GM23248 (cell line): ENCODE results near the gene ERN2.

Source experiments
- EZH2 ChIP-seq: fragments of 200-600 bp; sonication (generic); IDR thresholded peaks from 2 replicates; pipeline ENCODE4 v1.6.1; 2018; ENCODE audit warnings: antibody characterized with exemption, mild to moderate bottlenecking; ENCODE audit not compliant: insufficient read depth, poor library complexity, severe bottlenecking
- EZH2phosphoT487 ChIP-seq: fragments of 200-600 bp; sonication (generic); IDR thresholded peaks from 2 replicates; pipeline ENCODE4 v1.6.1; 2018; ENCODE audit warnings: antibody characterized with exemption, moderate library complexity, mild to moderate bottlenecking, low read depth; ENCODE audit not compliant: insufficient read depth

- TF ChIP-seq EZH2phosphoT487 (no peak), EZH2 (no peak)
These were observed 25.8 kb downstream of the ERN2 start for GRCh38 chr16:23687034-23687808.
